Activated CD8-positive, alpha-beta T cell treated with anti-CD3 and anti-CD28 coated beads for 36 hours (primary cell): ENCODE results near the gene CYTH1. TPM values are rescaled to one million over a fixed set of nuclear protein-coding genes. Genes with fewer than 3 reads are reported as not detected.
A peak's percentile ranks its signal among the peaks of the same experiment; 100 is the strongest.
"Not testable (repeated sequence)": the region's sequence is repeated elsewhere in the genome, so short reads cannot be mapped to it uniquely, and the experiment has no call there.

Experiments used
- ATAC-seq: fragments of 200-7000 bp; cut with Tn5 transposase; one replicate; pipeline ENCODE4 v1.10.0; 2021; ENCODE audit warnings: mild to moderate bottlenecking, moderate library complexity
- CTCF ChIA-PET: fragments of 350-600 bp; sonication (Branson Sonifier 250); formaldehyde crosslinking; loops from one replicate; lab custom pipeline; 2021; ENCODE audit warnings: antibody characterized with exemption; lab: Charles Lee
- POLR2A ChIA-PET: fragments of 350-600 bp; sonication (Branson Sonifier 250); formaldehyde crosslinking; loops from one replicate; lab custom pipeline; 2021; ENCODE audit warnings: antibody characterized with exemption; lab: Charles Lee
- DNase-seq: peaks from one replicate; pipeline ENCODE4 v3.0.0-alpha.2; 2020
- H3K27ac Mint-ChIP-seq: one replicate; pipeline ENCODE4 v1.8.0; 2021; ENCODE audit warnings: mild to moderate bottlenecking, mixed read lengths
- H3K27me3 Mint-ChIP-seq: one replicate; pipeline ENCODE4 v1.8.0; 2021; ENCODE audit warnings: mixed read lengths
- H3K36me3 Mint-ChIP-seq: one replicate; pipeline ENCODE4 v1.8.0; 2021; ENCODE audit warnings: low read depth, mixed read lengths
- H3K4me1 Mint-ChIP-seq: one replicate; pipeline ENCODE4 v1.8.0; 2021; ENCODE audit warnings: low read depth, mixed read lengths
- H3K4me3 Mint-ChIP-seq: one replicate; pipeline ENCODE4 v1.8.0; 2021; ENCODE audit warnings: mild to moderate bottlenecking, moderate library complexity, mixed read lengths
- H3K9me3 Mint-ChIP-seq: one replicate; pipeline ENCODE4 v1.8.0; 2021; ENCODE audit warnings: mixed read lengths
- intact Hi-C: fragments of 100-400 bp; cut with micrococcal nuclease; formaldehyde crosslinking; loops from one replicate; pipeline ENCODE4 v1.10.0; 2022
- total RNA-seq, 2 experiments: library from RNA; stranded (reverse); gene quantifications; one replicate each; pipeline ENCODE4 v1.2.3, GENCODE V29; 2021
- TF ChIP-seq, protein P1 (sequence below): fragments of 200-600 bp; IDR thresholded peaks from one replicate; pipeline ENCODE4 v1.8.0; 2022; ENCODE audit warnings: antibody characterized with exemption, mild to moderate bottlenecking

The CYTH1 gene
- total RNA-seq, 2 experiments from 2014 or later: 95.1 to 96.0 TPM

DNA sequence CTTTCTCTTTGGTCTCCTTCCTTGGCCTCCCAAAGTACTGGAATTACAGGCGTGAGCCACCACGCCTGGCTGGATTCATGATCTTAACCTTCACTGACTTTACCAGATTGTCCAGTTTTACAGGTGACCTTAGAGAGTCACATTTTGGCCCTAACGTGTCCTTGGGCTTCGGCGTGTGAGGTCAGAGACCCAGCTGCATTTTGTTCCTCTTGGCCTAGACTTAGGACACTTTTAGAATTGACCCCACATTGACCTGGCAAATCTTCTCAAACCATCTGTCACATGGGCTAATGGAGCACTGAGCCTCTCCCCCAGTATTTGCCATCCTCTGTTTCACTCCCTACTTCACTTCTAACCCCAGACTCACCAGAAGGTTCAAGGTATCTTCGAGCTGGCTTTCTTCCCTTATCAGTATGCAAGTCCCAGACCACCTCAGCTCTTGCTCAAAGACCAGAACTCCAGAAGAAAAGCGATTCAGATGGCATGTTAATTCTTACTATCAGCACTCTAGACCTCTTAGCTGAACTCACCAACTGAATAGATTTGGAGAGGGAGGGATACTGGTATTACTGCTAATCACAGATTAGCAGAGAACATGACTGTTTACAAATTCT is 1.7 kb upstream of the CYTH1 start:
- H3K4me3 Mint-ChIP-seq: peak overlapping the region; percentile 5
- intact Hi-C loops: no loop called here
- CTCF ChIA-PET: interaction anchor here (0.7 to 2.2 kb wide), 5 partner anchors 9 to 74 kb away, joined by 3 to 6 read pairs (median 4); no protein-coding TSS in a partner anchor
- no peak for DNase-seq
- TF ChIP-seq, protein P1, sequence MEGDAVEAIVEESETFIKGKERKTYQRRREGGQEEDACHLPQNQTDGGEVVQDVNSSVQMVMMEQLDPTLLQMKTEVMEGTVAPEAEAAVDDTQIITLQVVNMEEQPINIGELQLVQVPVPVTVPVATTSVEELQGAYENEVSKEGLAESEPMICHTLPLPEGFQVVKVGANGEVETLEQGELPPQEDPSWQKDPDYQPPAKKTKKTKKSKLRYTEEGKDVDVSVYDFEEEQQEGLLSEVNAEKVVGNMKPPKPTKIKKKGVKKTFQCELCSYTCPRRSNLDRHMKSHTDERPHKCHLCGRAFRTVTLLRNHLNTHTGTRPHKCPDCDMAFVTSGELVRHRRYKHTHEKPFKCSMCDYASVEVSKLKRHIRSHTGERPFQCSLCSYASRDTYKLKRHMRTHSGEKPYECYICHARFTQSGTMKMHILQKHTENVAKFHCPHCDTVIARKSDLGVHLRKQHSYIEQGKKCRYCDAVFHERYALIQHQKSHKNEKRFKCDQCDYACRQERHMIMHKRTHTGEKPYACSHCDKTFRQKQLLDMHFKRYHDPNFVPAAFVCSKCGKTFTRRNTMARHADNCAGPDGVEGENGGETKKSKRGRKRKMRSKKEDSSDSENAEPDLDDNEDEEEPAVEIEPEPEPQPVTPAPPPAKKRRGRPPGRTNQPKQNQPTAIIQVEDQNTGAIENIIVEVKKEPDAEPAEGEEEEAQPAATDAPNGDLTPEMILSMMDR: no peak
- H3K27me3 Mint-ChIP-seq: no peaks in the 10 kb centered on the region
- no peak for ATAC-seq
- POLR2A ChIA-PET: interaction anchor here (0.7 to 2.4 kb wide), 5 partner anchors 9 to 36 kb away, joined by 3 to 12 read pairs (median 3); no protein-coding TSS in a partner anchor
- H3K27ac Mint-ChIP-seq: peak overlapping the region; percentile 64
- peaks cover 48% of the 10 kb centered on the region for H3K4me1 Mint-ChIP-seq
- H3K9me3 Mint-ChIP-seq: no peaks in the 10 kb centered on the region
- peaks cover 15% of the 10 kb centered on the region for H3K36me3 Mint-ChIP-seq

DNA sequence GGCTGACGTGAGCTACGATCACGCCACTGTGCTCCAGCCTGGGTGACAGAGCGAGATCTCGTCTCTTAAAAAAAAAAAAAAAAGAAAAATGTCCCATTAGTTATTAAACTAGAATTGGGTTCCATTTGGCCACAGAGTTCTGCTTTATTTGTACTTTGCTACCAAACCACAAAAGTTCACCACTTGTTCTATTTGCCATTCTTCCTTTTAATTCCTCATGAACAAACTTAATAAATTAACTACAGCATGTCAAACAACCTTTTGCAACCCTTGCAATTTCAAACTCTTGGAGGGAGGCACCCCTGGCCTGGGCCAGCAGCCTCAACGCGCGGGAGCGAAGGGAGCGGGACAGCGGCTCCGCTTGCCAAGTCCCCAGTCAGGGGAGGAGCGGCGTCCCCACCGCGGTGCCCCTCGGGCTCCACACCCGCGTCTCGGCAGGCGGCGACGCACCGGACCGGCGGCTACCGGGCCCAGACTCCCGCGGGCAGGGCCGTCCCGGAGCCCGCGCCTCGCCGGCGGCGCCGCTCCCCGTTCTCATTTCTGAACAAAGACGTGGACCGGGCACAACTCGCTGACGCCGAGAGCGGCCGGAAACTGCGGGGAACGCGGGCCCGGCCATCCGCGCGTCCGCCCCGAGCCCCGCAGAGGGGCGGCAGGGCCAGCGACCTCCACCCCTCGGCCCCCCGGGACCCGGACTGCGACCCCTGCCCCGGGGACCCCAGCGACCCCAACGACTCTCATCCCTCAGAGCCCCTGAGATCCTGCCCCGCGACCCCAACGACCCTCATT is 775 bp downstream of the CYTH1 start:
- peaks cover 19% of the 10 kb centered on the region for H3K36me3 Mint-ChIP-seq
- POLR2A ChIA-PET: interaction anchor here (0.9 to 2.2 kb wide), 8 partner anchors 10 to 423 kb away, joined by 3 to 13 read pairs (median 4); no protein-coding TSS in a partner anchor
- ATAC-seq: peak; percentile 7
- CTCF ChIA-PET: interaction anchor here (1.1 to 1.6 kb wide), 3 partner anchors 12 to 72 kb away, joined by 3 to 5 read pairs (median 4); no protein-coding TSS in a partner anchor
- H3K27me3 Mint-ChIP-seq: no peaks in the 10 kb centered on the region
- peak; percentile 50 for DNase-seq
- H3K4me1 Mint-ChIP-seq: peaks cover 44% of the 10 kb centered on the region
- TF ChIP-seq, protein P1: no peak
- H3K9me3 Mint-ChIP-seq: no peaks in the 10 kb centered on the region
- peak overlapping the region; percentile 99 for H3K27ac Mint-ChIP-seq
- H3K4me3 Mint-ChIP-seq: peak overlapping the region; percentile 79
- intact Hi-C loops: no loop called here

DNA sequence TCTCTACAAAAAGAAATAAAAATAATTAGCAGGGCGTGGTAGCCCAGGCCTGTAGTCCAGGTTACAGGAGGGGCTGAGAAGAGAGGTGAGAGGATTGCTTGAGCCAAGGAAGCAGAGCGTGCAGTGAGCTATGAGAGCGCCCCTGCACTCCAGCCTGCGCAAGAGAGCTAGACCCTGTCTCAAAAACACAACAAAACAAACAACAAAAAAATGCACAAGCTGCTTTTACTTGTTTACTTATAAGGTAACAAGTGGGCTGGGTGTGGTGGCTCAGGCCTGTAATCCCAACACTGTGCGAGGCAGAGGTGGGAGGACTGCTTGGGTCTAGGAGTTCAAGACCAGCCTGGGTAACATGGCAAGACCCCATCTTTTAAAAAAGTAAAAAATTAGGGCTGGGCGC is 1.7 kb downstream of the CYTH1 start:
- H3K4me3 Mint-ChIP-seq: peak overlapping the region; percentile 79
- DNase-seq (peak; percentile 42), ATAC-seq (no peak)
- TF ChIP-seq, protein P1: no peak
- no peaks in the 10 kb centered on the region for H3K9me3 Mint-ChIP-seq
- CTCF ChIA-PET: interaction anchor here (1.0 to 1.6 kb wide), 5 partner anchors 10 to 45 kb away, joined by 3 to 7 read pairs (median 4); no protein-coding TSS in a partner anchor
- POLR2A ChIA-PET: interaction anchor here (0.9 to 2.2 kb wide), 18 partner anchors 10 to 71 kb away, joined by 3 to 13 read pairs (median 4); partner anchors contain the start of gene USP36
- intact Hi-C loops: no loop called here
- H3K4me1 Mint-ChIP-seq: peaks cover 45% of the 10 kb centered on the region
- peaks cover 19% of the 10 kb centered on the region for H3K36me3 Mint-ChIP-seq
- H3K27ac Mint-ChIP-seq: peak overlapping the region; percentile 99
- no peaks in the 10 kb centered on the region for H3K27me3 Mint-ChIP-seq

DNA sequence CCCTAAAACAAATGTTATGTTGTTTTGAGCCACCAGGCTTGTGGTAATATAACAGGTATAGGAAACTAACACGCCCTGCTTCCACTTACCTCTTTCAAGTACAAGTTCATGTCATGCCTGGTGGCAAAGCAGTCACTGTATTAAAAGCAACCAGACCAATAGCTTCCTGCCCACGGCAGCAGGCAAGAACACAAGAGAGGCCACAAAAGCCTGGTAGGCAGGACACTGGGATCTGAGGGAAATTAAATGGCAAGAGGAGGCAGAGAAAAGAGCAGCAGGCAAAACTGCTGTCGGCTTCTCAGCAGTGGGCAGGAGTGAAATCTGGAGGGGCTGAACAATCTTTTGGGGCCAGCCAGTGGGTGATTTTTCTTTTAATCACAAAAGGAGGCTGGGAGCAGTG is 2.2 kb downstream of the CYTH1 start:
- POLR2A ChIA-PET: interaction anchor here (0.9 to 2.2 kb wide), 18 partner anchors 9 to 70 kb away, joined by 3 to 13 read pairs (median 4); partner anchors contain the start of gene USP36

DNA sequence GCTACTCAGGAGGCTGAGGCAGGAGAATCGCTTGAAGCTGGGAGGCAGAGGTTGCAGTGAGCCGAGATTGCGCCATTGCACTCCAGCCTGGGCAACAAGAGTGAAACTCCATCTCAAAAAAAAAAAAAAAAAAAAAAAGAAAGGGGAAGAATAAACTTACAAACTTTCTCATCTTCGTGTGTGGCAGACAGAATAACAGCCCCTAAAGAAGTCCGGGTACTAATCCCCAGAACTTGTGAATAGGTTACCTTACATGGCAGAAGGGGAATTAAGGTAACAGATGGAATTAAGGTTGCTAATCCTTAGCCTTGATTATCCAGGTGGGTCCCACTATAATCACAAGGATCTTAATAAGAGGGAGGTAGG is 2.8 kb downstream of the CYTH1 start:
- Mint-ChIP-seq H3K27ac (peak overlapping the region; percentile 99), H3K4me3 (peak overlapping the region; percentile 79), H3K36me3 (peaks cover 24% of the 10 kb centered on the region), H3K4me1 (peaks cover 37% of the 10 kb centered on the region)
- DNase-seq, H3K27me3 Mint-ChIP-seq, H3K9me3 Mint-ChIP-seq, ATAC-seq: not testable (repeated sequence)
- ChIA-PET POLR2A (interaction anchor here (1.1 to 2.2 kb wide), 12 partner anchors 9 to 70 kb away, joined by 3 to 13 read pairs (median 5); partner anchors contain the start of gene USP36), CTCF (interaction anchor here (1.5 kb wide), 2 partner anchors 31 to 44 kb away, joined by 4 to 7 read pairs; no protein-coding TSS in a partner anchor)
- intact Hi-C loops: loop anchor here (2.0 to 5.0 kb wide), 2 partner anchors 30 to 52 kb away; no protein-coding TSS in a partner anchor

More for the DNA sequence above, 2.2 kb downstream of the CYTH1 start:
- peak; percentile 25 for ATAC-seq
- DNase-seq: peak; percentile 76
- Mint-ChIP-seq H3K9me3 (no peaks in the 10 kb centered on the region), H3K27ac (peak overlapping the region; percentile 99), H3K36me3 (peaks cover 19% of the 10 kb centered on the region), H3K4me1 (peaks cover 40% of the 10 kb centered on the region), H3K4me3 (peak overlapping the region; percentile 79), H3K27me3 (no peaks in the 10 kb centered on the region)
- TF ChIP-seq, protein P1: no peak
- intact Hi-C loops: loop anchor here (2.0 to 5.0 kb wide), 2 partner anchors 31 to 53 kb away; no protein-coding TSS in a partner anchor
- CTCF ChIA-PET: interaction anchor here (1.0 to 1.6 kb wide), 4 partner anchors 9 to 45 kb away, joined by 3 to 7 read pairs (median 4); no protein-coding TSS in a partner anchor
